Astrocyte of the spinal cord (primary cell): ENCODE data around the gene COL28A1.
"Not testable (repeated sequence)": the region's sequence is repeated elsewhere in the genome, so short reads cannot be mapped to it uniquely, and the experiment has no call there.

Experiments
- DNase-seq: peaks from one replicate; pipeline ENCODE4 v3.0.0; 2011; ENCODE audit warnings: low read depth, low spot score
- H3K4me3 ChIP-seq: 2 replicates; pipeline ENCODE4 v1.5.1; 2011; ENCODE audit warnings: low read depth, mild to moderate bottlenecking, low read length, moderate library complexity
- in situ Hi-C: cut with HindIII; loops from 2 replicates; pipeline ENCODE4 v1.10.0; 2017; ENCODE audit warnings: low sequenced_read_pairs
- TF ChIP-seq, protein P1 (sequence below): IDR thresholded peaks from 2 replicates; pipeline ENCODE4 v1.5.1; 2012; ENCODE audit warnings: low read depth, mild to moderate bottlenecking, low read length, inconsistent platforms

The COL28A1 gene

DNA sequence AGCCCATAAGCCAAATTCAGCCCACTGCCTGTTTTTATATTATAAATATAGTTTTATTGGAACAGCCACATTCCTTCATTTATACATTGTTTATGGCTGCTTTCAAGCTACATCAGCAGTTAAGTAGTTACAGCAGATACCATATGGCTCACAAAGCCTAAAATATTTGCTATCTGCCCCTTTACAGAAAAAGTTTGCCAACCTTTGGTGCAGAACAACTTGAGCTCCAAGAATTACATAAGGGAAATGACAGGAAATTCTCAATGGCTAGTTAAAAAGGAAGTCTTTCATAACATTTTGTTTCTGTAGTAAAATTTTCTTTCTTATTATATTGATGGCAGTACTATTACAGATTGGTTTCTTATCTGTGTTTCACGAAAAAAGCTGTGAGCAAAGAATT, 59.3 kb downstream of the COL28A1 start:
- in situ Hi-C loops = no loop called here
- DNase-seq = no peak
- TF ChIP-seq, protein P1, sequence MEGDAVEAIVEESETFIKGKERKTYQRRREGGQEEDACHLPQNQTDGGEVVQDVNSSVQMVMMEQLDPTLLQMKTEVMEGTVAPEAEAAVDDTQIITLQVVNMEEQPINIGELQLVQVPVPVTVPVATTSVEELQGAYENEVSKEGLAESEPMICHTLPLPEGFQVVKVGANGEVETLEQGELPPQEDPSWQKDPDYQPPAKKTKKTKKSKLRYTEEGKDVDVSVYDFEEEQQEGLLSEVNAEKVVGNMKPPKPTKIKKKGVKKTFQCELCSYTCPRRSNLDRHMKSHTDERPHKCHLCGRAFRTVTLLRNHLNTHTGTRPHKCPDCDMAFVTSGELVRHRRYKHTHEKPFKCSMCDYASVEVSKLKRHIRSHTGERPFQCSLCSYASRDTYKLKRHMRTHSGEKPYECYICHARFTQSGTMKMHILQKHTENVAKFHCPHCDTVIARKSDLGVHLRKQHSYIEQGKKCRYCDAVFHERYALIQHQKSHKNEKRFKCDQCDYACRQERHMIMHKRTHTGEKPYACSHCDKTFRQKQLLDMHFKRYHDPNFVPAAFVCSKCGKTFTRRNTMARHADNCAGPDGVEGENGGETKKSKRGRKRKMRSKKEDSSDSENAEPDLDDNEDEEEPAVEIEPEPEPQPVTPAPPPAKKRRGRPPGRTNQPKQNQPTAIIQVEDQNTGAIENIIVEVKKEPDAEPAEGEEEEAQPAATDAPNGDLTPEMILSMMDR = no peak
- H3K4me3 ChIP-seq = no peak overlapping the region

DNA sequence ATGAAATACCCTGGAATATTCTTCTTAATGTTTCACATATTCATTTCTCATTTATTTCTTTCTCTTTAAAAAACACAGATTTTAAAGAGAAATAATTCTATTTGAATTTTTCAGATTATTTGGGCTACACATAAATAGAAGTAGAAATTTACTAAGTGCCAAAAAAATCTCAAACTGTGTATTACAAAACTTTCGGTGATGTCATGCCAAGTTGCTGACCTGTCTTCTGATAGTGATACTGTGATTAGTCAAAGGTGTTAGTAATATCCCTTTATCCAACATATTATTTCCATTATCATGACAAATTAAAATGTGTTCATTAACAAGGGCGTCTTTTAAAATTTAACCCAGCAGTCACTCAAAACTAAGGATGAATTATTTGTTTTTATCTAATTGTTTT, 60.1 kb downstream of the COL28A1 start:
- DNase-seq = no peak
- TF ChIP-seq, protein P1 = no peak
- in situ Hi-C loops = no loop called here
- H3K4me3 ChIP-seq = no peak overlapping the region

DNA sequence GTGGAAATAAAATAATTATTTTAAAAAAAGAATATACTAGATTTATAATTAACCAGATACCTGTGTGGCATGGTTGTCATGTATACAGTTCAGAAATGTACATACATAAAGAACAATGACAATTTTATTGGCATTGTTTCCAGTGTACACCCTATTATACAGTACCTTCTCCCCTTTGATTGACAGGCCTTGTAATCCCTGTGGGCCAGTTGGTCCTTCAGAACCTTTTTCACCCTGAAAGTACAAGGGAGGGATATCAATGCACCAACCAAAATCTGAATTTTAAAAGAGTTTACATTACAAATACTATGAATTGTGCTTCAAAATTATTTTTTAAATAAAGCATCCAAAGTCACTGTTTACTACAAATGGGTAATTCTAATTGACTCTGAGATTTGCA, 61.2 kb downstream of the COL28A1 start:
- in situ Hi-C loops = no loop called here
- no peak for DNase-seq
- TF ChIP-seq, protein P1 = no peak
- H3K4me3 ChIP-seq = no peak overlapping the region

DNA sequence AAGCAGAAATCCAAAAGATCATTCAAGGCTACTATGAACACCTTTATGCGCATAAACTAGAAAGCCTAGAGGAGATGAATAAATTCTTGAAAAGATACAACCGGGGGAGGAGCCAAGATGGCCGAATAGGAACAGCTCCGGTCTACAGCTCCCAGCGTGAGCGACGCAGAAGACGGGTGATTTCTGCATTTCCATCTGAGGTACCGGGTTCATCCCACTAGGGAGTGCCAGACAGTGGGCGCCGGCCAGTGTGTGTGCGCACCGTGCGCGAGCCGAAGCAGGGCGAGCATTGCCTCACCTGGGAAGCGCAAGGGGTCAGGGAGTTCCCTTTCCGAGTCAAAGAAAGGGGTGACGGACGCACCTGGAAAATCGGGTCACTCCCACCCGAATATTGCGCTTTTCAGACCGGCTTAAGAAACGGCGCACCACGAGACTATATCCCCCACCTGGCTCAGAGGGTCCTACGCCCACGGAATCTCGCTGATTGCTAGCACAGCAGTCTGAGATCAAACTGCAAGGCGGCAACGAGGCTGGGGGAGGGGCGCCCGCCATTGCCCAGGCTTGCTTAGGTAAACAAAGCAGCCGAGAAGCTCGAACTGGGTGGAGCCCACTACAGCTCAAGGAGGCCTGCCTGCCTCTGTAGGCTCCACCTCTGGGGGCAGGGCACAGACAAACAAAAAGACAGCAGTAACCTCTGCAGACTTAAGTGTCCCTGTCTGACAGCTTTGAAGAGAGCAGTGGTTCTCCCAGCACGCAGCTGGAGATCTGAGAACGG, 70.5 kb downstream of the COL28A1 start:
- DNase-seq, H3K4me3 ChIP-seq, in situ Hi-C loops: not testable (repeated sequence)

DNA sequence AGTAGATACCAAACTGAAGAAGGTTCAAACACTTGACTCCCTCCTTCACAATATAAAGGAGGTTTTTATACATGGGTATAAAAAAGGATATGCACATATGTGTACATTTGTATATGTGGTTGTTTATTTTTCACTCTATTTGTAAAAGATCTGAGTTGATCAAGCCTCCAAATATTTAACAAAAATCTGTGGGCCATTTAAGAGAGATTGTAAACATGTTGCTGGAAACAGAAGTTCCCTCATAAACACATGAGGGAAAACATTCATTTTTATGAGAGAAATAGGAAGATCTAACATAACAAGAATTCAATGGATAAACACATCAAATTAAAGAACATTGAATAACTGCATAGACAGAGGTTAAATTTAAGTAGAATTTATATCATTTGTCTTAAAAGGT, 81.7 kb downstream of the COL28A1 start:
- H3K4me3 ChIP-seq = no peak overlapping the region
- TF ChIP-seq, protein P1 = no peak
- DNase-seq = no peak
- in situ Hi-C loops = no loop called here

DNA sequence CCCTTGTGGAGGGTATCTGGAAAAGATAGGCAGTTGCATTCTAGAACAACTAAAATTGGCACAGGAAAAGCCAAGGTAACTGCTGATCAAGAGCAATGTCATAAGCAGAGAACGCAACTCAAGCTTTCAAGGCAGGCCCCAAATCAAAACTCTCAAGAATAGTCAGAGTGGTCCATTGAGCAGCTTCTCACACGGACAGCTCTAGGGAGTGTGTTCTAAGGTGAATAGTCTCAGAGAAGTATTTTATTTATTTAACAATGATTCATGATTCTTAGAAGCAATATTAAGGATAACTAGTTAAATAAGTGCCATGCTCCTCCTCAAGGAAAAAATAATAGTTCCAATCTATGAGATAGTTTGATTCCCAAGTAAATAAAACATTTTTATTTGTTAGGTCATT, 83.0 kb downstream of the COL28A1 start:
- no peak for DNase-seq
- in situ Hi-C loops = no loop called here
- H3K4me3 ChIP-seq = no peak overlapping the region
- TF ChIP-seq, protein P1 = no peak

DNA sequence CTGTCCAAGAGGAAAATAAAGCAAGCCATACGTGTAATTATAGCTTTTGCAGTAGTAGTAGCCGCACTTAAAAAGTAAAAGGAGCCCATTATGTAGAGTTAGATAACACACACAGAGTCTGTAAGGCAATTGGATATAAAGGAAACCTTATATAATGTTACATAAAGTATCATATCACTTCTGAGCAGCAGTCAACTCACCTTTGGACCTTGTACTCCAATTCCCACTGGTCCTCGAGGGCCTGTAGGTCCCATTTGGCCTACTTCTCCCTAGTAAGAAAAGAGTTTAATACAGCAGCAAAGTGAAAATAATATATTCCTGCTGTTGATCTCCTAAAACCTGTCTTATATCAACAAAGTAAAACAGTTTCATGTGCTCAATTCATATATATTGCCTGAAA, 83.6 kb downstream of the COL28A1 start:
- TF ChIP-seq, protein P1 = no peak
- in situ Hi-C loops = no loop called here
- DNase-seq = no peak
- H3K4me3 ChIP-seq = no peak overlapping the region
